HL-60 (cell line): Measurements from ENCODE around the gene TUT1.
"Not testable (repeated sequence)": the region's sequence is repeated elsewhere in the genome, so short reads cannot be mapped to it uniquely, and the experiment has no call there.

ENCODE experiments used
- DNase-seq, 2 experiments: peaks; one replicate each; pipeline ENCODE4 v3.0.0-alpha.2; 2010 to 2020; ENCODE audit warnings: low read depth in 1 of 2, low spot score in 1 of 2
- H3K27ac ChIP-seq: fragments of 250-450 bp; sonication (Bioruptor Pico); replicated peaks from 2 replicates; pipeline ENCODE4 v1.5.1; 2020; ENCODE audit warnings: mild to moderate bottlenecking, moderate library complexity
- H3K27me3 ChIP-seq: fragments of 250-450 bp; sonication (Bioruptor Pico); 2 replicates; pipeline ENCODE4 v1.5.1; 2021; ENCODE audit warnings: mild to moderate bottlenecking, moderate library complexity; ENCODE audit not compliant: insufficient read depth, poor library complexity, severe bottlenecking
- H3K4me3 ChIP-seq: replicated peaks from 2 replicates; pipeline ENCODE4 v1.5.1; 2011; ENCODE audit warnings: mild to moderate bottlenecking, control low read depth, low read length; ENCODE audit not compliant: insufficient read depth
- GABPA ChIP-seq: IDR thresholded peaks from 2 replicates; pipeline ENCODE4 v1.6.1; 2012; ENCODE audit warnings: low read depth
- POLR2AphosphoS5 ChIP-seq: IDR thresholded peaks from 2 replicates; pipeline ENCODE4 v1.6.1; 2012; ENCODE audit warnings: low read depth
- SPI1 ChIP-seq: IDR thresholded peaks from 2 replicates; pipeline ENCODE4 v1.6.1; 2012; ENCODE audit warnings: low read depth, mild to moderate bottlenecking, borderline replicate concordance
- TF ChIP-seq, protein P1 (sequence below): IDR thresholded peaks from one replicate; pipeline ENCODE4 v1.5.1; 2011; ENCODE audit warnings: low read length, control low read depth, inconsistent platforms; ENCODE audit not compliant: insufficient read depth
- TF ChIP-seq, protein P2 (sequence below): IDR thresholded peaks from 2 replicates; pipeline ENCODE4 v1.6.1; 2012; ENCODE audit warnings: low read depth; ENCODE audit not compliant: insufficient replicate concordance

The TUT1 gene

DNA sequence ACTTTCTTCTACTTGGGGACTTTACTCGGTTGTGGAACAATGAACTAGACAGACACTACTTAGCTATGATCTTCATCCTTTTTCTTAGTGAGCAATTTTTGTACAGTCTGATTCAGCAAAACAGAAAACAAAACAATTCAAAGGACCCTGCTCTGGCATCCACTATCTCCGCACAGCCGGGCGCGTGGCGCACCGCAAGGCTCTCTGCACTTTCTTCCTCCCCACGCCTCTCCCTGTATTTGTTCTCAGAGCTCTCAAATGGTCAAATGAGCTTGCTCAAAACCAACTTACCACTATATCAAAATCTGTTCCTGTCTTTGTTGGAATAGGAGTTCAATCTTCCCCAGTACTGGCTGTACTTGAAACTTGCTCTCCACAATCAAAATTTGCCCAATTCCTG, 25.1 kb downstream of the TUT1 start:
- DNase-seq, result no peak
- H3K27me3 ChIP-seq, result no peaks in the 10 kb centered on the region
- peak overlapping the region; percentile 25 for H3K27ac ChIP-seq
- no peak overlapping the region for H3K4me3 ChIP-seq
- TF ChIP-seq POLR2AphosphoS5, result no peak
- TF ChIP-seq, protein P1, sequence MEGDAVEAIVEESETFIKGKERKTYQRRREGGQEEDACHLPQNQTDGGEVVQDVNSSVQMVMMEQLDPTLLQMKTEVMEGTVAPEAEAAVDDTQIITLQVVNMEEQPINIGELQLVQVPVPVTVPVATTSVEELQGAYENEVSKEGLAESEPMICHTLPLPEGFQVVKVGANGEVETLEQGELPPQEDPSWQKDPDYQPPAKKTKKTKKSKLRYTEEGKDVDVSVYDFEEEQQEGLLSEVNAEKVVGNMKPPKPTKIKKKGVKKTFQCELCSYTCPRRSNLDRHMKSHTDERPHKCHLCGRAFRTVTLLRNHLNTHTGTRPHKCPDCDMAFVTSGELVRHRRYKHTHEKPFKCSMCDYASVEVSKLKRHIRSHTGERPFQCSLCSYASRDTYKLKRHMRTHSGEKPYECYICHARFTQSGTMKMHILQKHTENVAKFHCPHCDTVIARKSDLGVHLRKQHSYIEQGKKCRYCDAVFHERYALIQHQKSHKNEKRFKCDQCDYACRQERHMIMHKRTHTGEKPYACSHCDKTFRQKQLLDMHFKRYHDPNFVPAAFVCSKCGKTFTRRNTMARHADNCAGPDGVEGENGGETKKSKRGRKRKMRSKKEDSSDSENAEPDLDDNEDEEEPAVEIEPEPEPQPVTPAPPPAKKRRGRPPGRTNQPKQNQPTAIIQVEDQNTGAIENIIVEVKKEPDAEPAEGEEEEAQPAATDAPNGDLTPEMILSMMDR, result no peak
- TF ChIP-seq, protein P2, sequence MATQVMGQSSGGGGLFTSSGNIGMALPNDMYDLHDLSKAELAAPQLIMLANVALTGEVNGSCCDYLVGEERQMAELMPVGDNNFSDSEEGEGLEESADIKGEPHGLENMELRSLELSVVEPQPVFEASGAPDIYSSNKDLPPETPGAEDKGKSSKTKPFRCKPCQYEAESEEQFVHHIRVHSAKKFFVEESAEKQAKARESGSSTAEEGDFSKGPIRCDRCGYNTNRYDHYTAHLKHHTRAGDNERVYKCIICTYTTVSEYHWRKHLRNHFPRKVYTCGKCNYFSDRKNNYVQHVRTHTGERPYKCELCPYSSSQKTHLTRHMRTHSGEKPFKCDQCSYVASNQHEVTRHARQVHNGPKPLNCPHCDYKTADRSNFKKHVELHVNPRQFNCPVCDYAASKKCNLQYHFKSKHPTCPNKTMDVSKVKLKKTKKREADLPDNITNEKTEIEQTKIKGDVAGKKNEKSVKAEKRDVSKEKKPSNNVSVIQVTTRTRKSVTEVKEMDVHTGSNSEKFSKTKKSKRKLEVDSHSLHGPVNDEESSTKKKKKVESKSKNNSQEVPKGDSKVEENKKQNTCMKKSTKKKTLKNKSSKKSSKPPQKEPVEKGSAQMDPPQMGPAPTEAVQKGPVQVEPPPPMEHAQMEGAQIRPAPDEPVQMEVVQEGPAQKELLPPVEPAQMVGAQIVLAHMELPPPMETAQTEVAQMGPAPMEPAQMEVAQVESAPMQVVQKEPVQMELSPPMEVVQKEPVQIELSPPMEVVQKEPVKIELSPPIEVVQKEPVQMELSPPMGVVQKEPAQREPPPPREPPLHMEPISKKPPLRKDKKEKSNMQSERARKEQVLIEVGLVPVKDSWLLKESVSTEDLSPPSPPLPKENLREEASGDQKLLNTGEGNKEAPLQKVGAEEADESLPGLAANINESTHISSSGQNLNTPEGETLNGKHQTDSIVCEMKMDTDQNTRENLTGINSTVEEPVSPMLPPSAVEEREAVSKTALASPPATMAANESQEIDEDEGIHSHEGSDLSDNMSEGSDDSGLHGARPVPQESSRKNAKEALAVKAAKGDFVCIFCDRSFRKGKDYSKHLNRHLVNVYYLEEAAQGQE, result no peak
- TF ChIP-seq SPI1, result no peak
- TF ChIP-seq GABPA, result no peak

DNA sequence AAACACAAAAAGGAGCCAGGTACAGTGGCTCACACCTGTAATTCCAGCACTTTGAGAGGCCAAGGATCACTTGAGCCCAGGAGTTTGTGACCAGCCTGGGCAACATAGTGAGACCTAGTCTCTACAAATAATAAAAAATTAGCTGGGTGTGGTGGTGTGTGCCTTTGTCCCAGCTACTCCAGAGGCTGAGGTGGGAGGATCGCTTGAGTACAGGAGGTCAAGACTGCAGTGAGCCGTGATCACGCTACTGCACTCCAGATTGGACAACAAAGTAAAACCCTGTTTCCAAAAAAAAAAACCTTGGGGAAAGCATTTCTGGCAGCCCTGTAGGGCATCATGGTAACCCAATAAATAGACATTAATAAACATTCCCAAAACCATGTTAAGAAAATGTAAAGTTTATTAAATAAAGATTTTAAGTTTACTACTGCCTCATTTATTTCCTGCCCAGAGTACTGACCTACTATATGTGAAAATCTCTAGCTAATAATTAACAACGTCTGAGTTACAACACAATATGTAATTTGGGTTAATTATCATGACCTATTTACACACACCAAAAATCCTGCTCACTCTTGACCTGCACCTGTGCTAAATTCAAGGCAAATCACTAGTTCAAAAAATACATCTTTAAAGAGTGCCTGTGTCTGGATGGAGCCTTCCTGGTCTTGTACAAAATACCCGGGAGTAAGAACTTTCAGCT, 26.1 kb downstream of the TUT1 start:
- Histone ChIP-seq H3K27ac (peak overlapping the region; percentile 25), H3K27me3 (no peaks in the 10 kb centered on the region), H3K4me3 (no peak overlapping the region)
- DNase-seq, result no peak
- TF ChIP-seq SPI1, result no peak
- TF ChIP-seq GABPA, result no peak
- TF ChIP-seq, protein P2, result no peak
- no peak for TF ChIP-seq POLR2AphosphoS5
- TF ChIP-seq, protein P1, result no peak

DNA sequence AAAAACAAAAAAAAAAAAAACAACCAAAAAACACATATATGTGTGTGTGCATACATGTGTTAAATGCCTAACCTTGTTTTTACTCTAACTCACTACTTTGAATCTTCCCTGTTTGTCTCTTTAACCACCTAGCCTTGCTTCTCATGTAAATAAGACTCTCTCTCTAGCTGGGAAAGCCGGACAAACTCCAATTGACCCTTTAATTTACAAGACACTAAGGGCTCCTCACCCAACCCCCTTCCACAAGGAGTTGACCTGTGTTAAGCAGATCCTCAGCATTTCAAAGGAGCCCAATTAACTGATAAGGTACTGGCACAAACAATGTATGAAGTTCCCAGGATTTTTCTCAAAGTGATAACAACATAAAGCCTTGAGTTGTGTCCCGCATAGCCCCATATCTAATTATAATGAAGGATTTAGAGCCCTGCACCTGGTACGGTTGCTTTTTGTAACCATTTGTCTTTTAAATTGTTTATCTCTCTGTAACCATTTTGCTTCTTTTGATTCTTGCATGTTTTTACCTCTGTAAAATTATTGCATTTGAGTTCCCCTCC, 29.6 kb downstream of the TUT1 start:
- not testable (repeated sequence) for DNase-seq, H3K27me3 ChIP-seq, H3K4me3 ChIP-seq, H3K27ac ChIP-seq

DNA sequence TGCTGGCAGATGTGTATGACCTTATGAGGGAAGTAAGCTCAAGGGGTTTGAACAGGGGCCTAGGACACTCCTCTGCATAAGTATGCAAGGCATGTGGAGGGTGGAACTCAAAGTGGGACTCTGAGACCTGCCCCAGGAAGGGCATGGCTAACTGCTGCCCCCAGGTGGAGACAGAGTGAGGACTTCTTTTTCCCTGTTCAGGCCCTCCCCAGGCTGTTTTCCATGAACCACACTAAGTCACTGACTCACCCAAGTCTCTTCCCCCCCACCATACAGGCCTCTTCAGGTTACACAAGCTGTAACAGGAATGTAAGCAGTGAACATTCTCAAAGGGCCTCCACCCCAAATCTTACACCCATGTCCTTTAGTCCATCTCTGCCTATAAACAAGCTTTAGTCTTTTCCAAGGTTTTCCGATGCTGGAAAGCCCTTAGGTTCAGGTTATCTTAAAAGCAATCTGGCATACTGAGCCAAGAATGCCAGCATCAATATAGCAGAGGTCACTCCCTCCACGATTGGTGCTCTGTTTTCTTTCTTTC, 30.7 kb downstream of the TUT1 start:
- DNase-seq, result peak; percentile 81 to 90
- TF ChIP-seq, protein P2, result no peak
- TF ChIP-seq SPI1 (no peak), GABPA (no peak), POLR2AphosphoS5 (no peak)
- TF ChIP-seq, protein P1, result peak; percentile 73
- H3K4me3 ChIP-seq, result no peak overlapping the region
- H3K27ac ChIP-seq, result no peak overlapping the region; the same call in 1 of the 2 replicates
- no peaks in the 10 kb centered on the region for H3K27me3 ChIP-seq

DNA sequence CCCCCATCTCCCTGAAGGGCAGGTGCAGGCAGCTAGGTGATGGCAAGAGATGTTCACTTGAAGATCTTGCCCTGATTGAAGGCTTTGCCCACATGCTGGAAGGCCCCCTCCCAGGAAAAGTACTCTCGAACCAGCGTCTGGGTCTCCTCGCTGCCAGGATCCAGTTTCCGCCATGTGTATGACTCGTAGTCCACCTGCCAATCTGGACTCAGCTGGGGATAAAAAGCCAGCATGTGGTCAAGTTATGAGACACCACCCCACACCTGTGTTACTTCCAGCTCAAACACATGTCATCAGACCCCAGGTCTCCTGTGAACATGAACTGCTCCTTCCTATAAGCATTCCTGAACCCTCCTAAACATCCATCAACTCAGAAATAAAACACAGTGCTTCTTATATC, 31.7 kb downstream of the TUT1 start:
- not testable (repeated sequence) for DNase-seq, H3K4me3 ChIP-seq, H3K27me3 ChIP-seq, H3K27ac ChIP-seq
